Upper lobe of right lung (tissue), 1 donor: ENCODE data around the gene SGF29. TPM values are rescaled to one million over a fixed set of nuclear protein-coding genes. Genes with fewer than 3 reads are reported as not detected.
A peak's percentile ranks its signal among the peaks of the same experiment; 100 is the strongest.
"Not testable (repeated sequence)": the region's sequence is repeated elsewhere in the genome, so short reads cannot be mapped to it uniquely, and the experiment has no call there.

Source experiments
- ATAC-seq: fragments of 200-7000 bp; cut with Tn5 transposase; one replicate; pipeline ENCODE4 v1.9.1; 2020; ENCODE audit warnings: mild to moderate bottlenecking, moderate library complexity
- DNase-seq: peaks from one replicate; pipeline ENCODE4 v3.0.0-alpha.2; 2020
- H3K27ac ChIP-seq: fragments of 200-600 bp; one replicate; pipeline ENCODE4 v1.8.0; 2022
- H3K27me3 ChIP-seq: fragments of 200-600 bp; one replicate; pipeline ENCODE4 v1.8.0; 2022; ENCODE audit warnings: mild to moderate bottlenecking
- H3K36me3 ChIP-seq: fragments of 200-600 bp; one replicate; pipeline ENCODE4 v1.8.0; 2022
- H3K4me1 ChIP-seq: fragments of 200-600 bp; one replicate; pipeline ENCODE4 v1.8.0; 2022
- H3K4me3 ChIP-seq: fragments of 200-600 bp; one replicate; pipeline ENCODE4 v1.8.0; 2022; ENCODE audit warnings: mild to moderate bottlenecking
- H3K9me3 ChIP-seq: fragments of 200-600 bp; one replicate; pipeline ENCODE4 v1.8.0; 2022
- intact Hi-C: fragments of 100-400 bp; cut with DNase I; formaldehyde crosslinking; loops from one replicate; pipeline ENCODE4 v1.11.0; 2022
- total RNA-seq: library from RNA; stranded (reverse); fragmentation: NEBNext Ultra II Directional; extraction: Animal tissue kit (Norgen Biotek cat#: 25700); gene quantifications from one replicate; pipeline ENCODE4 v1.2.1, GENCODE V29; 2021
- TF ChIP-seq, protein P1 (sequence below): fragments of 200-600 bp; IDR thresholded peaks from one replicate; pipeline ENCODE4 v1.8.0; 2022; ENCODE audit warnings: antibody characterized with exemption
- donor health status: DM: no; HTN: yes; CAD: no; lungs with severe emphysema.

SGF29 gene
- total RNA-seq, 1 donor from 2014 or later, result 33.5 TPM

DNA sequence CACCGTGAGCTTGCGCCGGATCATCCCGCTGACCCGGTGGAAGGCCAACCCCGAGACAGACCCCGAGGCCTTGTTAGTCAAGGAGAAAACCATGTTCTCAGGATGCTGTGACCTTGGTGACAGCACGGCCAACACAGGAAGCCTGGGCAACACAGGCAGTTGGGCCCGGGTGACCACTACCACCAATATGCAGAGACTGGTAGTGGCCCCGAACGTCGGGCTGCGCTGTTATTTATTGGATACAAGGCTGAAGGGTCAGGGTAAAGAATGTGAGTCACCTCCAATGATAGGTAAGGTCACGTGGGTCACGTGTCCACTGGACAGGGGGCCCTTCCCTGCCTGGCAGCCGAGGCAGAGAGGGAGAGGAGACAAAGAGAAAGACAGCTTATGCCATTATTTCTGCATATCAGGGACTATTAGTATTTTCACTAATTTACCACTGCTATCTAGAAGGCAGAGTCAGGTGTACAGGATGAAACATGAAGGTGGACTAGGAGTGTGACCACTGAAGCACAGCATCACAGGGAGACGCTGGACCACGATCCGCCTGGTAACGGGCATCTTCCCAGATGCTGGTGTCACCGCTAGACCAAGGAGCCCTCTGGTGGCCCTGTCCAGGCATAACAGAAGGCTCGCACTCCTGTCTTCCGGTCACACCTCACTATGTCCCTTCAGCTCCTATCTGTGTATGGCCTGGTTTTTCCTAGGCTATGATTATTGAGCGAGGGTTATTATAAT is 61.9 kb downstream of the SGF29 start:
- H3K27ac ChIP-seq, ATAC-seq, H3K9me3 ChIP-seq, H3K4me3 ChIP-seq, H3K36me3 ChIP-seq, H3K4me1 ChIP-seq, H3K27me3 ChIP-seq, intact Hi-C loops: not testable (repeated sequence)
- peak; percentile 81 for DNase-seq
- TF ChIP-seq, protein P1, sequence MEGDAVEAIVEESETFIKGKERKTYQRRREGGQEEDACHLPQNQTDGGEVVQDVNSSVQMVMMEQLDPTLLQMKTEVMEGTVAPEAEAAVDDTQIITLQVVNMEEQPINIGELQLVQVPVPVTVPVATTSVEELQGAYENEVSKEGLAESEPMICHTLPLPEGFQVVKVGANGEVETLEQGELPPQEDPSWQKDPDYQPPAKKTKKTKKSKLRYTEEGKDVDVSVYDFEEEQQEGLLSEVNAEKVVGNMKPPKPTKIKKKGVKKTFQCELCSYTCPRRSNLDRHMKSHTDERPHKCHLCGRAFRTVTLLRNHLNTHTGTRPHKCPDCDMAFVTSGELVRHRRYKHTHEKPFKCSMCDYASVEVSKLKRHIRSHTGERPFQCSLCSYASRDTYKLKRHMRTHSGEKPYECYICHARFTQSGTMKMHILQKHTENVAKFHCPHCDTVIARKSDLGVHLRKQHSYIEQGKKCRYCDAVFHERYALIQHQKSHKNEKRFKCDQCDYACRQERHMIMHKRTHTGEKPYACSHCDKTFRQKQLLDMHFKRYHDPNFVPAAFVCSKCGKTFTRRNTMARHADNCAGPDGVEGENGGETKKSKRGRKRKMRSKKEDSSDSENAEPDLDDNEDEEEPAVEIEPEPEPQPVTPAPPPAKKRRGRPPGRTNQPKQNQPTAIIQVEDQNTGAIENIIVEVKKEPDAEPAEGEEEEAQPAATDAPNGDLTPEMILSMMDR, result peak; percentile 78

DNA sequence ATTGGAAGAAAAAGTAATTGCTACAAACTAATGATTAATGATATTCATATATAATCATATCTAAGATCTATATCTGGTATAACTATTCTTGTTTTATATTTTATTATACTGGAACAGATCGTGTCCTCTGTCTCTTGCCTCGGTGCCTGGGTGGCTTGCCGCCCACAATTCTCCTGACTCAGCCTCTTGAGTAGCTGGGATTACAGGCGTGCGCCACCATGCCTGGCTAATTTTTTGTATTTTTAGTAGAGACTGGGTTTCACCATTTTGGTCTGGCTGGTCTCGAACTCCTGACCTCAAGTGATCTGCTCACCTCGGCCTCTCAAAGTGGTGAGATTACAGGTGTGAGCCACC is 62.5 kb downstream of the SGF29 start:
- H3K4me3 ChIP-seq, H3K36me3 ChIP-seq, H3K9me3 ChIP-seq, DNase-seq, ATAC-seq, intact Hi-C loops, H3K27me3 ChIP-seq, H3K27ac ChIP-seq, H3K4me1 ChIP-seq: not testable (repeated sequence)

DNA sequence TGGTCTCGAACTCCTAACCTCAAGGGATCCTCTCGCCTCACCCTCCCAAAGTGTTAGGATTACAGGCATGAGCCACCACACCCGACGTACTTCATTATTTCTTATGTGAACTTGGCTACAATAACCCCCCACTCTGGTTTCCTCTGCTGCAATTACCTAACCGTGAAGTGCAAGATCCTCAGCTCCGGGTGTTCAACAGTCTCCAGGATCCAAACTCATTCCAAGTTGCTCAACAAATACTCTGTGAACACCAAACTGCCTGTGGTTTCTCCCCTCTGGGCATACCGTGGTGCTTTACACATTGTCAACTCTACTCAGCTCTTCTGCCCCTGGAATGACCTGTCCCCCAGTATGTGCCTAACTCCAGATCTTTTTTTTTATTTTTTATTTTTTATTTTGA is 62.9 kb downstream of the SGF29 start:
- no peaks in the 10 kb centered on the region for H3K4me1 ChIP-seq
- DNase-seq (no peak), ATAC-seq (no peak)
- no peaks in the 10 kb centered on the region for H3K27me3 ChIP-seq
- TF ChIP-seq, protein P1, result no peak
- H3K9me3 ChIP-seq, result no peaks in the 10 kb centered on the region
- peaks cover 9% of the 10 kb centered on the region for H3K36me3 ChIP-seq
- no peak overlapping the region for H3K4me3 ChIP-seq
- no peak overlapping the region for H3K27ac ChIP-seq
- intact Hi-C loops, result no loop called here

DNA sequence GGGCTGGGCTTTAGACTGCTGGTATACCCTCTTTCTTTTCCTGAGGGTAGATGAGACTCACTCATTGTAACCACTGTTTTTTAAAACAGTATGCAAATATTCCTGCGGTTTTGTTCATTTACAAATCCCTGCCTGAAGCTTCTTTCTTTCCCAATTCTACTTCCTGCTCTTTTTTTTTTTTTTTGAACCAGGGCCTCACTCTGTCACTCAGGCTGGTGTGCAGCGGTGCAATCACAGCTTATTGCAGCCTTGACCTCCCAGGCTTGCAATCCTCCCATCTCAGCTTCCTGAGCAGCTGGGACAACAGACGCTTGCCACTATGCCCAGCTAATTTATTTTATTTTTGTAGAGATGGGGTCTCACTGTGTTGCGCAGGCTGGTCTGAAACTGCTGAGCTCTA is 64.2 kb downstream of the SGF29 start:
- Histone ChIP-seq H3K27me3 (no peaks in the 10 kb centered on the region), H3K9me3 (no peaks in the 10 kb centered on the region), H3K4me3 (no peak overlapping the region), H3K4me1 (no peaks in the 10 kb centered on the region), H3K27ac (no peak overlapping the region), H3K36me3 (peaks cover 9% of the 10 kb centered on the region)
- TF ChIP-seq, protein P1, result no peak
- peak; percentile 8 for ATAC-seq
- no peak for DNase-seq
- intact Hi-C loops, result no loop called here

DNA sequence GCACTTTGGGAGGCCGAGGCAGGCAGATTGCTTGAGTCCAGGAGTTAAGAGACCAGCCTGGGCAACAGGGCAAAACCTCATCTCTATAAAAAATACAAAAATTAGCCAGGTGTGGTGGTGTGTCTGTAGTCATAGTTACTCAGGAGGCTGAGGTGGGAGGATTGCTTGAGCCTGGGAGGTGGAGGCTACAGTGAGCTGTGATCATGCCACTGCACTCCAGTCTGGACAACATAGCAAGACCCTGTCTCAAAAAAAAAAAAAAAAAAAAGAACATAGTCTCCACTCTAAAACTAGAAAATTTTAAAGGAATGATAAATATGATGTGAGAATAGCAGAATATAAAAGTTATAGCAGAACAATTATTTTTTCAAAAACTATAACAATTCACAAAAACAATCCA is 66.6 kb downstream of the SGF29 start:
- DNase-seq, H3K4me1 ChIP-seq, H3K27ac ChIP-seq, H3K27me3 ChIP-seq, H3K9me3 ChIP-seq, ATAC-seq, H3K36me3 ChIP-seq, H3K4me3 ChIP-seq, intact Hi-C loops: not testable (repeated sequence)

DNA sequence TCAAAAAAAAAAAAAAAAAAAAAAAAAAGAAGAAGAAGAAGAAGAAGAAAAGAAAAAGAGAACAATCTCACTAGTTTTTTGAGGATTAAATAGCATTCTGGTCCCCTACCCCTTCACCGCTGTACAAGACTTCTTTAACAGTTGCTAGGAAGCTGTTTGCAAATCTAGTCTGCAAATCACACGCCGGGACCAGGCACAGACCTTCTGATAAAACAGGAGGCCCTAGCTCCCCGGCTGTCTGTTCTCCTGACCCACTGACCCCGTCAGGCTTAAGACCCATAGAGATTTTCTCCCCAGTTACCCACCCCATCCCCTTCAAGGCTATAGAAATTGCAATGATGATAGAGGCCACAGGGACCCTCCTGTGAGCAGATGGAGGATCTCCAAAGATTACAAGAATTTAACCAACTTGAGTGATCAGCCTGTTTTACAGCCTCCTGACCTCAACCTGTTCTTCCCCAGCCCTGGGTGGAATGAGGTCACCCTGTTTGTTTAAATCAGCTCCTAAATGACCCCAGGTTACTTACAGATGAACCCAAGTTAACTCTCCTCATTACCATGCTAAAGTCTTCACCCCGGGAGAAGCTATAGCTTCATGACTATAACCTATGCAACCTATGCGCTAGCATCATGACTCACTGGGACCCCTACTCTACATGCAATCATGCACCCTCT is 67.9 kb downstream of the SGF29 start:
- Histone ChIP-seq H3K4me1 (no peaks in the 10 kb centered on the region), H3K27ac (no peak overlapping the region), H3K9me3 (no peaks in the 10 kb centered on the region), H3K27me3 (no peaks in the 10 kb centered on the region), H3K4me3 (no peak overlapping the region), H3K36me3 (peaks cover 9% of the 10 kb centered on the region)
- TF ChIP-seq, protein P1, result no peak
- DNase-seq, result no peak
- ATAC-seq, result no peak
- intact Hi-C loops, result no loop called here

DNA sequence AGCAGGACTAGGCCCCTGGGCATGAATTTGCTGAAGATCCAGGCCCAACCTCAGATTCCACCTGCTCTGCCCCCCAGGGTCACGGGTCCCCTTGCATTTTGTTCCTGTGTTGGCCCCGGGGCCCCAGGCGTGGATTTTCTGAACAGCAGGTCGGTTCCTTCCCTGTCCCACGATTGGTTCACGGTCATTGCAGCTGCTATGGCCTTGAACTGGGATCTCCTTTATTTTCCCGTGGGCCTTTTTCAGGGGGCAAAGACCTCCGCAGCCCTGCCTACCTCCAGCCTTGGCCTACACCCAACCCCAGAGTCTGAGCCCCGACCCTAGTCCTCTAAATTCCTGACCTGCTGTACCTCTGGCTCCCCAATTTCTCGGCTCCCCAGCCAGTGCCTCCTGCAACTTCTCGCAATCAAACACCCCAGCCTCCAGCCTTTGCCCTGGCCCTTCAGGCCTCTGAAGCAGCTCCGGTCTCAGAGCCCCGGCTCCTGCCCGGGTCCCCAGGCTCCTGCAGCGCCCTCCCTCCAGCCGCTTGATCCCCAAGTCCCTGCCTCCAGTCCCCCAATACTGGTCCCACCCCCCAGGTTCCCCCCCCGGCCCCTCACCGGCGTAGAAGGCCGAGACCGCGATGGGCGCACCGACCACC is 68.9 kb downstream of the SGF29 start:
- H3K27ac ChIP-seq, H3K27me3 ChIP-seq, H3K36me3 ChIP-seq, H3K9me3 ChIP-seq, DNase-seq, H3K4me1 ChIP-seq, intact Hi-C loops: not testable (repeated sequence)
- ATAC-seq, result peak; percentile 34
- peak overlapping the region; percentile 60 for H3K4me3 ChIP-seq
